WERI-Rb-1 (cell line): Measurements from ENCODE around the gene WEE2.

Experiments
- DNase-seq: peaks from one replicate; pipeline ENCODE4 v3.0.0-alpha.2; 2020
- H3K27ac ChIP-seq: fragments of 250-450 bp; sonication (Bioruptor Pico); 2 replicates; pipeline ENCODE4 v1.5.1; 2020; ENCODE audit warnings: mild to moderate bottlenecking, moderate library complexity
- H3K27me3 ChIP-seq: fragments of 250-450 bp; sonication (Bioruptor Pico); 2 replicates; pipeline ENCODE4 v1.5.1; 2021; ENCODE audit warnings: mild to moderate bottlenecking, low read depth, moderate library complexity; ENCODE audit not compliant: insufficient read depth, severe bottlenecking
- H3K36me3 ChIP-seq: fragments of 250-450 bp; sonication (Bioruptor Pico); 2 replicates; pipeline ENCODE4 v1.5.1; 2020; ENCODE audit warnings: mild to moderate bottlenecking, moderate library complexity
- H3K4me3 ChIP-seq: 2 replicates; pipeline ENCODE4 v1.5.1; 2011; ENCODE audit warnings: low read depth, mild to moderate bottlenecking, control low read depth, low read length
- H3K9me3 ChIP-seq: fragments of 250-450 bp; sonication (Bioruptor Pico); 2 replicates; pipeline ENCODE4 v1.5.1; 2021; ENCODE audit warnings: mild to moderate bottlenecking, moderate library complexity; ENCODE audit not compliant: severe bottlenecking
- CTCF ChIP-seq: IDR thresholded peaks from 2 replicates; pipeline ENCODE4 v1.5.1; 2011; ENCODE audit warnings: low read depth, mild to moderate bottlenecking, control low read depth, inconsistent platforms, low read length

The WEE2 gene

GRCh38 chr7:141665208-141666035, 42.7 kb upstream of the WEE2 start:
- Histone ChIP-seq H3K9me3 (no peaks in the 10 kb centered on the region), H3K27ac (no peak overlapping the region), H3K27me3 (no peaks in the 10 kb centered on the region), H3K36me3 (no peaks in the 10 kb centered on the region), H3K4me3 (no peak overlapping the region)
- no peak for TF ChIP-seq CTCF
- no peak for DNase-seq

DNA sequence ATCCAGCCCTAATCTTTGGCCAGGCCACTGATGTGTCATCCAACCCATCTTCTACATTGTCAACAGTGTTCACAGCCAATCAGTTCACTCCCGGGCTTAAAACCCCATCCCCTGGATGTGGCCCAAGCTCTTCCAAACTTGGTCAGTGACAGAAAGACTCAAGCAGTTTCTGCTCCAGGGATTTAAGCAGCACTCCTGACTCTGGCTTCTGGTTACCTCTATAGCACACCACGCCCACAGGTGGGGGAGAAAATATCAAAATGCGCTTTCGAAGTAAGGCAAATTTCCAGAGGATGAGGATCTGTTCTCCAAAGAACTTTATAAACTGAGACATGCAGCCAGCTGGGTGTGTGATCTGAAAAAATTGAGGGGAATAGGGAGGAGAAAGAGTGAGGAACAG, 42.1 kb upstream of the WEE2 start:
- no peak for DNase-seq
- no peaks in the 10 kb centered on the region for H3K36me3 ChIP-seq
- no peak for TF ChIP-seq CTCF
- no peaks in the 10 kb centered on the region for H3K27me3 ChIP-seq
- H3K9me3 ChIP-seq: no peaks in the 10 kb centered on the region
- H3K4me3 ChIP-seq: no peak overlapping the region
- no peak overlapping the region for H3K27ac ChIP-seq

- DNase-seq: no peak
- TF ChIP-seq CTCF: no peak
- Histone ChIP-seq H3K9me3 (no peaks in the 10 kb centered on the region), H3K4me3 (no peak overlapping the region), H3K27ac (no peak overlapping the region), H3K36me3 (no peaks in the 10 kb centered on the region), H3K27me3 (no peaks in the 10 kb centered on the region)
These were observed 39.3 kb upstream of the WEE2 start for GRCh38 chr7:141668853-141669252.

- Histone ChIP-seq H3K4me3 (no peak overlapping the region), H3K36me3 (no peaks in the 10 kb centered on the region), H3K27ac (no peak overlapping the region), H3K27me3 (no peaks in the 10 kb centered on the region), H3K9me3 (no peaks in the 10 kb centered on the region)
- TF ChIP-seq CTCF: no peak
- no peak for DNase-seq
These were observed 36.3 kb upstream of the WEE2 start for GRCh38 chr7:141671705-141672496.

GRCh38 chr7:141673346-141673745, 34.8 kb upstream of the WEE2 start:
- Histone ChIP-seq H3K9me3 (no peaks in the 10 kb centered on the region), H3K36me3 (no peaks in the 10 kb centered on the region), H3K27ac (no peak overlapping the region), H3K4me3 (no peak overlapping the region), H3K27me3 (no peaks in the 10 kb centered on the region)
- no peak for TF ChIP-seq CTCF
- DNase-seq: no peak
